PC-9 (cell line): ENCODE data around the gene NFKB1. TPM values are rescaled to one million over a fixed set of nuclear protein-coding genes. Genes with fewer than 3 reads are reported as not detected.

Source experiments
- BruUV-seq: library from RNA; stranded (reverse); fragments of 400-500 nt; replicated peaks from 2 replicates; lab custom pipeline; 2021; lab: Mats Ljungman, UMichigan
- CTCF ChIA-PET: fragments of 300-600 bp; sonication (Branson Sonifier 250); formaldehyde crosslinking; loops from one replicate; lab custom pipeline; 2022; ENCODE audit warnings: antibody characterized with exemption; lab: Charles Lee
- POLR2A ChIA-PET: fragments of 300-600 bp; sonication (Branson Sonifier 250); formaldehyde crosslinking; loops from one replicate; lab custom pipeline; 2022; ENCODE audit warnings: antibody characterized with exemption; ENCODE audit not compliant: unreplicated experiment; lab: Charles Lee
- DNase-seq, 2 experiments: peaks; one replicate each; pipeline versions ENCODE4 v3.0.0 to v3.0.0-alpha.2; 2015 to 2022; ENCODE audit warnings: mixed read lengths in 1 of 2
- H2AFZ ChIP-seq: fragments of 200-600 bp; sonication (generic); 2 replicates; pipeline ENCODE4 v1.8.1; 2017; ENCODE audit warnings: antibody characterized with exemption
- H3F3A ChIP-seq: fragments of 200-600 bp; sonication (generic); 2 replicates; pipeline ENCODE4 v1.8.1; 2017; ENCODE audit warnings: antibody characterized with exemption, mild to moderate bottlenecking, low read depth; ENCODE audit not compliant: insufficient read depth
- H3K27ac ChIP-seq: fragments of 200-600 bp; sonication (generic); 2 replicates; pipeline ENCODE4 v1.6.1; 2016; ENCODE audit warnings: mixed run types
- H3K27me3 ChIP-seq: fragments of 200-600 bp; sonication (generic); 2 replicates; pipeline ENCODE4 v1.6.1; 2016; ENCODE audit warnings: low read depth, mixed run types; ENCODE audit not compliant: insufficient read depth
- H3K36me3 ChIP-seq: fragments of 200-600 bp; sonication (generic); 2 replicates; pipeline ENCODE4 v1.6.1; 2016; ENCODE audit warnings: low read depth, mixed run types
- H3K4me1 ChIP-seq: fragments of 200-600 bp; sonication (generic); replicated peaks from 2 replicates; pipeline ENCODE4 v1.6.1; 2016; ENCODE audit warnings: mixed run types; ENCODE audit not compliant: insufficient read depth
- H3K4me2 ChIP-seq: fragments of 200-600 bp; sonication (generic); 2 replicates; pipeline ENCODE4 v1.6.1; 2017; ENCODE audit warnings: mixed run types
- H3K4me3 ChIP-seq: fragments of 200-600 bp; sonication (generic); 2 replicates; pipeline ENCODE4 v1.6.1; 2016; ENCODE audit warnings: mixed run types
- H3K79me2 ChIP-seq: fragments of 200-600 bp; sonication (generic); 2 replicates; pipeline ENCODE4 v1.6.1; 2017; ENCODE audit warnings: low read depth, mixed run types
- H3K9me2 ChIP-seq: fragments of 200-600 bp; sonication (generic); 2 replicates; pipeline ENCODE4 v1.8.1; 2017; ENCODE audit warnings: mild to moderate bottlenecking; ENCODE audit not compliant: insufficient read depth
- H3K9me3 ChIP-seq: fragments of 200-600 bp; sonication (generic); 2 replicates; pipeline ENCODE4 v1.8.1; 2016; ENCODE audit warnings: low read depth; ENCODE audit not compliant: insufficient read depth
- H4K20me1 ChIP-seq: fragments of 200-600 bp; sonication (generic); 2 replicates; pipeline ENCODE4 v1.8.1; 2017; ENCODE audit not compliant: insufficient read depth
- EZH2 ChIP-seq: fragments of 200-600 bp; sonication (generic); IDR thresholded peaks from 2 replicates; pipeline ENCODE4 v1.8.0; 2017; ENCODE audit warnings: antibody characterized with exemption, low read depth
- intact Hi-C: fragments of 100-400 bp; cut with micrococcal nuclease; formaldehyde crosslinking; loops from one replicate; pipeline ENCODE4 v1.10.0; 2022; ENCODE audit not compliant: unreplicated experiment
- total RNA-seq: library from RNA; stranded (reverse); gene quantifications from 2 replicates; pipeline ENCODE4 v1.2.3, GENCODE V29; 2021
- TF ChIP-seq, protein P1 (sequence below): fragments of 200-600 bp; sonication (generic); conservative IDR thresholded peaks from 2 replicates; pipeline ENCODE4 v1.6.1; 2017; ENCODE audit warnings: mixed run types, antibody characterized with exemption, mild to moderate bottlenecking, moderate library complexity

Gene NFKB1
- total RNA-seq, 1 experiment from 2014 or later = 11.6 TPM

GRCh38 chr4:102589743-102590142 lies 88.6 kb downstream of the NFKB1 start:
- DNase-seq = no peak
- Histone ChIP-seq H3K9me3 (no peaks in the 10 kb centered on the region), H3K4me3 (no peak overlapping the region), H3K79me2 (no peaks in the 10 kb centered on the region), H3K36me3 (no peaks in the 10 kb centered on the region), H3K27ac (no peak overlapping the region), H3K27me3 (no peaks in the 10 kb centered on the region), H3K4me1 (0 out of 2 replicates have a peak, but pooled peaks cover 8% of the 10 kb centered on the region), H2AFZ (no peak overlapping the region), H4K20me1 (no peaks in the 10 kb centered on the region), H3K4me2 (no peak overlapping the region), H3F3A (no peaks in the 10 kb centered on the region), H3K9me2 (no peaks in the 10 kb centered on the region)
- no peak for TF ChIP-seq EZH2
- TF ChIP-seq, protein P1, sequence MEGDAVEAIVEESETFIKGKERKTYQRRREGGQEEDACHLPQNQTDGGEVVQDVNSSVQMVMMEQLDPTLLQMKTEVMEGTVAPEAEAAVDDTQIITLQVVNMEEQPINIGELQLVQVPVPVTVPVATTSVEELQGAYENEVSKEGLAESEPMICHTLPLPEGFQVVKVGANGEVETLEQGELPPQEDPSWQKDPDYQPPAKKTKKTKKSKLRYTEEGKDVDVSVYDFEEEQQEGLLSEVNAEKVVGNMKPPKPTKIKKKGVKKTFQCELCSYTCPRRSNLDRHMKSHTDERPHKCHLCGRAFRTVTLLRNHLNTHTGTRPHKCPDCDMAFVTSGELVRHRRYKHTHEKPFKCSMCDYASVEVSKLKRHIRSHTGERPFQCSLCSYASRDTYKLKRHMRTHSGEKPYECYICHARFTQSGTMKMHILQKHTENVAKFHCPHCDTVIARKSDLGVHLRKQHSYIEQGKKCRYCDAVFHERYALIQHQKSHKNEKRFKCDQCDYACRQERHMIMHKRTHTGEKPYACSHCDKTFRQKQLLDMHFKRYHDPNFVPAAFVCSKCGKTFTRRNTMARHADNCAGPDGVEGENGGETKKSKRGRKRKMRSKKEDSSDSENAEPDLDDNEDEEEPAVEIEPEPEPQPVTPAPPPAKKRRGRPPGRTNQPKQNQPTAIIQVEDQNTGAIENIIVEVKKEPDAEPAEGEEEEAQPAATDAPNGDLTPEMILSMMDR = no peak
- intact Hi-C loops = loop anchor here (5.0 kb wide), 1 partner anchor 87 kb away; the partner anchor contains the start of gene NFKB1
- no TSS peak for BruUV-seq
- POLR2A ChIA-PET = no interaction called here
- CTCF ChIA-PET = no interaction called here

GRCh38 chr4:102592256-102592655 lies 91.1 kb downstream of the NFKB1 start:
- no peak for DNase-seq
- Histone ChIP-seq H2AFZ (no peak overlapping the region), H3K9me2 (no peaks in the 10 kb centered on the region), H3K27ac (no peak overlapping the region), H3K36me3 (peaks cover 4% of the 10 kb centered on the region; the same call in 1 of the 2 replicates), H3K4me3 (no peak overlapping the region), H3K9me3 (no peaks in the 10 kb centered on the region), H3F3A (no peaks in the 10 kb centered on the region), H3K4me2 (no peak overlapping the region), H3K4me1 (0 out of 2 replicates have a peak, but pooled peaks cover 8% of the 10 kb centered on the region), H3K27me3 (no peaks in the 10 kb centered on the region), H4K20me1 (no peaks in the 10 kb centered on the region), H3K79me2 (no peaks in the 10 kb centered on the region)
- BruUV-seq = no TSS peak
- intact Hi-C loops = loop anchor here (5.0 kb wide), 1 partner anchor 90 kb away; the partner anchor contains the start of gene NFKB1
- ChIA-PET CTCF (no interaction called here), POLR2A (no interaction called here)
- TF ChIP-seq, protein P1 = no peak
- no peak for TF ChIP-seq EZH2

DNA sequence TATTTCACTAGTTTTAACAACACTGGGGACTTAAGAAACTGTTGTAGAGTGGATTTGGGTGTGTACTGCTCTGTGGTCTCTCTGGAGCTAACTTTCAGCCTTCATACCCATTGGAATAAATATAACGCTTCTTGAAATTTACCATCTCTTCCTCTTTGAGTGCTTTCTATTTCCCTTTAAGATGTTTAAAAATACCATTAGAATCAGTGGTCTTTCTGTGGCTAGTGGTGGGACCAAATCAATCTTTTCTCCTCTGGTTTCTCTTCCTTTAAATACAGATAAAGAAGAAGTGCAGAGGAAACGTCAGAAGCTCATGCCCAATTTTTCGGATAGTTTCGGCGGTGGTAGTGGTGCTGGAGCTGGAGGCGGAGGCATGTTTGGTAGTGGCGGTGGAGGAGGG lies 92.0 kb downstream of the NFKB1 start:
- H3K79me2 ChIP-seq = no peaks in the 10 kb centered on the region
- intact Hi-C loops = loop anchor here (5.0 kb wide), 1 partner anchor 91 kb away; the partner anchor contains the start of gene NFKB1
- H3K27ac ChIP-seq = no peak overlapping the region
- H3K9me2 ChIP-seq = no peaks in the 10 kb centered on the region
- CTCF ChIA-PET = no interaction called here
- H3K27me3 ChIP-seq = no peaks in the 10 kb centered on the region
- TF ChIP-seq, protein P1 = no peak
- no peak for TF ChIP-seq EZH2
- H3K4me1 ChIP-seq = 0 out of 2 replicates have a peak, but pooled peaks cover 8% of the 10 kb centered on the region
- no peaks in the 10 kb centered on the region for H3K9me3 ChIP-seq
- H3F3A ChIP-seq = no peaks in the 10 kb centered on the region
- no peaks in the 10 kb centered on the region for H4K20me1 ChIP-seq
- H2AFZ ChIP-seq = no peak overlapping the region
- no peak overlapping the region for H3K4me2 ChIP-seq
- POLR2A ChIA-PET = no interaction called here
- no TSS peak for BruUV-seq
- H3K4me3 ChIP-seq = no peak overlapping the region
- no peak for DNase-seq
- H3K36me3 ChIP-seq = peaks cover 4% of the 10 kb centered on the region; the same call in 1 of the 2 replicates
